ENCODE results near the gene RNF19B. TPM values are rescaled to one million over a fixed set of nuclear protein-coding genes. Genes with fewer than 3 reads are reported as not detected.

RNF19B gene
- total RNA-seq, 1 donor from 2014 or later = 40.0 TPM

GRCh38 chr1:32989160-32990050 lies 24.8 kb upstream of the RNF19B start:
- no peaks in the 10 kb centered on the region for H3K36me3 ChIP-seq
- no peak overlapping the region for H3K4me3 ChIP-seq
- H3K27me3 ChIP-seq = no peaks in the 10 kb centered on the region
- H3K4me1 ChIP-seq = peaks cover 0 to 29% of the 10 kb centered on the region in 2 donors
- peak overlapping the region; percentile 75 to 77 for H3K27ac ChIP-seq
- DNase-seq (ENCODE audit: low spot score in 2 of 2) = peak; percentile 71 to 93
- intact Hi-C loops (cut with DNase I) = loop anchor here (5.0 kb wide), 2 partner anchors 42 to 48 kb away; partner anchors contain the start of gene AK2
- no peaks in the 10 kb centered on the region for H3K9me3 ChIP-seq
- TF ChIP-seq, protein P1, sequence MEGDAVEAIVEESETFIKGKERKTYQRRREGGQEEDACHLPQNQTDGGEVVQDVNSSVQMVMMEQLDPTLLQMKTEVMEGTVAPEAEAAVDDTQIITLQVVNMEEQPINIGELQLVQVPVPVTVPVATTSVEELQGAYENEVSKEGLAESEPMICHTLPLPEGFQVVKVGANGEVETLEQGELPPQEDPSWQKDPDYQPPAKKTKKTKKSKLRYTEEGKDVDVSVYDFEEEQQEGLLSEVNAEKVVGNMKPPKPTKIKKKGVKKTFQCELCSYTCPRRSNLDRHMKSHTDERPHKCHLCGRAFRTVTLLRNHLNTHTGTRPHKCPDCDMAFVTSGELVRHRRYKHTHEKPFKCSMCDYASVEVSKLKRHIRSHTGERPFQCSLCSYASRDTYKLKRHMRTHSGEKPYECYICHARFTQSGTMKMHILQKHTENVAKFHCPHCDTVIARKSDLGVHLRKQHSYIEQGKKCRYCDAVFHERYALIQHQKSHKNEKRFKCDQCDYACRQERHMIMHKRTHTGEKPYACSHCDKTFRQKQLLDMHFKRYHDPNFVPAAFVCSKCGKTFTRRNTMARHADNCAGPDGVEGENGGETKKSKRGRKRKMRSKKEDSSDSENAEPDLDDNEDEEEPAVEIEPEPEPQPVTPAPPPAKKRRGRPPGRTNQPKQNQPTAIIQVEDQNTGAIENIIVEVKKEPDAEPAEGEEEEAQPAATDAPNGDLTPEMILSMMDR (IDR thresholded peaks at IDR 0.05) = no peak

GRCh38 chr1:32988665-32989064 lies 24.1 kb upstream of the RNF19B start:
- TF ChIP-seq, protein P1 (IDR thresholded peaks at IDR 0.05) = no peak
- DNase-seq (ENCODE audit: low spot score in 2 of 2) = no peak
- Histone ChIP-seq H3K36me3 (no peaks in the 10 kb centered on the region), H3K27ac (peak overlapping the region; percentile 75 to 77), H3K4me3 (no peak overlapping the region), H3K27me3 (no peaks in the 10 kb centered on the region), H3K4me1 (peaks cover 0 to 29% of the 10 kb centered on the region in 2 donors), H3K9me3 (no peaks in the 10 kb centered on the region)
- intact Hi-C loops (cut with DNase I) = loop anchor here (5.0 kb wide), 2 partner anchors 41 to 49 kb away; partner anchors contain the start of gene AK2

- no peak for DNase-seq (ENCODE audit: low spot score in 2 of 2)
- Histone ChIP-seq H3K27ac (no peak overlapping the region), H3K27me3 (no peaks in the 10 kb centered on the region), H3K9me3 (no peaks in the 10 kb centered on the region), H3K4me1 (peaks cover 0 to 17% of the 10 kb centered on the region in 2 donors), H3K36me3 (no peaks in the 10 kb centered on the region), H3K4me3 (no peak overlapping the region)
- TF ChIP-seq, protein P1 (IDR thresholded peaks at IDR 0.05) = no peak
- intact Hi-C loops (cut with DNase I) = loop anchor here (5.0 kb wide), 2 partner anchors 38 to 52 kb away; partner anchors contain the start of gene AK2
These were observed 20.6 kb upstream of the RNF19B start for GRCh38 chr1:32985226-32985625.

DNA sequence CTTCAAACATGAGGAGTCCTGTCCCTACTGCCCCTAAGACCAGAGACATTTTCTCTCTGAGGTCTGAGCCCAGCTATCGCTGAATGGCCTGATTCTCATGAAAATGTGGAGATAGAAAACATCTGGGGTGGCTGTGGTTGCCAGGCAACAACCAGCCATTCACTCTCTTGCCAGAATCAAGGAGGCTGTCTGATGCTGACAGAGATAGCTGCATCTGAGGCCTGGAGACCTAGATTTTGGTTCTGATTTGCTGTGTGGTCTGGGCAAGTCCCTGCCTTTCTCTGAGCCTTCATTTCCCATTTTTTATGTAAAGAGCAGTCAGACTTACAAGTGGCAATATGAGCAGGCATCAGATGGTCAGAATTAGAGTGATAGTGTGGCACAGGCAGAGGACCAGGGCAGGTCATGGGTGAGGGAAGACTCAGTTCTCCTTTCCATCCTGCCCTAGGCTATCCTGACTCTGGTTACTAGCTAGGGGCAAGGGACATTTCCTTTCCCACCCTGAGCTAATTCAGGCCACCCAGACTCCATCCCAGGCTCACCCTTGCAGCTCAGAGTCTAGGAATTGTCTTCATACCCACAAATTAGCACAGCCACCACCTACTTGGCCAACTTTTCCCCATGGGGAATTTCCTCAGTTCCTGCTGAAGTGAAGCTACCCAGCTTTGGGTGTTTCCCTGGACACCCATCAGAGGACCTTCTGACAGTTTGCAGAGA lies 20.0 kb upstream of the RNF19B start:
- peaks cover 0 to 12% of the 10 kb centered on the region in 2 donors for H3K4me1 ChIP-seq
- TF ChIP-seq, protein P1 (IDR thresholded peaks at IDR 0.05) = no peak
- H3K4me3 ChIP-seq = no peak overlapping the region
- no peak for DNase-seq (ENCODE audit: low spot score in 2 of 2)
- H3K9me3 ChIP-seq = no peaks in the 10 kb centered on the region
- intact Hi-C loops (cut with DNase I) = loop anchor here (5.0 kb wide), 2 partner anchors 37 to 53 kb away; partner anchors contain the start of gene AK2
- H3K36me3 ChIP-seq = no peaks in the 10 kb centered on the region
- no peak overlapping the region for H3K27ac ChIP-seq
- H3K27me3 ChIP-seq = no peaks in the 10 kb centered on the region

DNA sequence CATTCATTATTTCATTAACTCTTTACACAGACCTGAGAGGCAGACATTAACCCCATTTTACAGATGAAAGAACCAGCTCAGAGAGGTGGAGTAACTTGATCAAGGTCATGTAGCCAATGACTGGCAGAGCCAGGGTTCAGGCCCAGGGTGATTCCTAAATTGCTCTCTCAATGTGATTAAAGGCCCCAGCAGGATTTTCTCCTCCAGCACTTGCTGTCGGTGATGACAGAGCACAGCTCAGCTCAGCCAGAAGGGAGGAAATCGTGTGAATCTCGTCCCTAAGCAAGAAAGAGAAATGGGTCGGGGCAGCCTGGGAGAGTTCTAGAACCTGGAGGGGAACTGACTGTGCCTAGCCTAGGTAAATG lies 19.5 kb upstream of the RNF19B start:
- Histone ChIP-seq H3K4me1 (peaks cover 0 to 10% of the 10 kb centered on the region in 2 donors), H3K9me3 (no peaks in the 10 kb centered on the region), H3K27ac (no peak overlapping the region), H3K36me3 (no peaks in the 10 kb centered on the region), H3K27me3 (no peaks in the 10 kb centered on the region), H3K4me3 (no peak overlapping the region)
- no peak for DNase-seq (ENCODE audit: low spot score in 2 of 2)
- TF ChIP-seq, protein P1 (IDR thresholded peaks at IDR 0.05) = no peak
- intact Hi-C loops (cut with DNase I) = no loop called here

Data from ascending aorta (tissue), 2 donors.